Sigmoid colon (tissue), 4 donors: ENCODE measurements around the gene ATL2.

ENCODE experiments used
- CTCF ChIP-seq, 4 experiments: fragments of 450-650 bp in 3 of 4; fragments of 200-600 bp in 1 of 4; IDR thresholded peaks; one replicate each; pipeline ENCODE4 v1.5.1; 2016 to 2019; ENCODE audit warnings: antibody characterized with exemption in 4 of 4, mild to moderate bottlenecking in 3 of 4, moderate library complexity in 2 of 4
- EP300 ChIP-seq, 4 donors: sonication (generic); formaldehyde crosslinking; IDR thresholded peaks; one replicate each; pipeline ENCODE4 v1.6.1; 2017; ENCODE audit warnings: antibody characterized with exemption in 4 of 4
- POLR2A ChIP-seq, 2 donors: fragments of 450-650 bp; IDR thresholded peaks; one replicate each; pipeline ENCODE4 v1.6.1; 2016; ENCODE audit warnings: antibody characterized with exemption in 2 of 2, mild to moderate bottlenecking in 2 of 2, moderate library complexity in 2 of 2
- POLR2AphosphoS5 ChIP-seq, 4 donors: sonication (generic); formaldehyde crosslinking; IDR thresholded peaks; one replicate each; pipeline ENCODE4 v1.6.1; 2017; ENCODE audit warnings: antibody characterized with exemption in 4 of 4

- TF ChIP-seq POLR2A (IDR thresholded peaks at IDR 0.05) (no peak), POLR2AphosphoS5 (IDR thresholded peaks at IDR 0.05) (no peak), CTCF (IDR thresholded peaks at IDR 0.05) (no peak), EP300 (IDR thresholded peaks at IDR 0.05) (no peak)
Observed at GRCh38 chr2:38386377-38386776, 9.3 kb upstream of the ATL2 start.
